SU-DHL-6 (cell line): ENCODE results near the gene RTN4.

Experiments
- H2AFZ ChIP-seq: fragments of 200-600 bp; sonication (generic); 2 replicates; pipeline ENCODE4 v1.6.1; 2014; ENCODE audit warnings: low read depth, mild to moderate bottlenecking, moderate library complexity, mixed read lengths, antibody characterized with exemption, low read length; ENCODE audit not compliant: severe bottlenecking
- H3F3A ChIP-seq: fragments of 200-600 bp; shearing (Covaris generic); 2 replicates; pipeline ENCODE4 v1.6.0; 2016; ENCODE audit warnings: antibody characterized with exemption, mild to moderate bottlenecking; ENCODE audit not compliant: insufficient read depth
- H3K27ac ChIP-seq: fragments of 200-600 bp; sonication (generic); 2 replicates; pipeline ENCODE4 v1.5.1; 2016; ENCODE audit warnings: low read depth, mild to moderate bottlenecking, low read length, moderate library complexity, mixed read lengths
- H3K27me3 ChIP-seq: fragments of 200-600 bp; sonication (generic), shearing (Covaris generic); 2 replicates; pipeline ENCODE4 v1.6.0; 2014; ENCODE audit warnings: mild to moderate bottlenecking, low read length
- H3K36me3 ChIP-seq: fragments of 200-600 bp; sonication (generic); 2 replicates; pipeline ENCODE4 v1.6.1; 2014; ENCODE audit warnings: mild to moderate bottlenecking, low read length, mixed read lengths
- H3K4me2 ChIP-seq: fragments of 300-600, 200-600 bp; shearing (Covaris generic), sonication (generic); 2 replicates; pipeline ENCODE4 v1.6.0; 2014; ENCODE audit warnings: low read length, low read depth, mild to moderate bottlenecking; ENCODE audit not compliant: poor library complexity, severe bottlenecking
- H3K4me3 ChIP-seq: fragments of 200-600 bp; sonication (generic); 2 replicates; pipeline ENCODE4 v1.5.1; 2014; ENCODE audit warnings: antibody characterized with exemption, low read length, mild to moderate bottlenecking, mixed read lengths; ENCODE audit not compliant: insufficient read depth, poor library complexity, severe bottlenecking
- H3K79me2 ChIP-seq: fragments of 200-600 bp; sonication (generic); 2 replicates; pipeline ENCODE4 v1.6.1; 2014; ENCODE audit warnings: mild to moderate bottlenecking, low read length, moderate library complexity; ENCODE audit not compliant: insufficient read depth
- H3K9ac ChIP-seq: fragments of 200-600 bp; sonication (generic); 2 replicates; pipeline ENCODE4 v1.7.0; 2014; ENCODE audit warnings: mild to moderate bottlenecking, low read length
- H3K9me2 ChIP-seq: fragments of 200-600 bp; sonication (generic); replicated peaks from 2 replicates; pipeline ENCODE4 v1.6.1; 2014; ENCODE audit warnings: low read length; ENCODE audit not compliant: insufficient read depth
- H3K9me3 ChIP-seq: fragments of 200-600 bp; sonication (generic); 2 replicates; pipeline ENCODE4 v1.6.1; 2014; ENCODE audit warnings: low read length, mixed read lengths; ENCODE audit not compliant: insufficient read depth
- H4K20me1 ChIP-seq: fragments of 200-600 bp; sonication (generic); 2 replicates; pipeline ENCODE4 v1.6.1; 2014; ENCODE audit warnings: low read depth, mild to moderate bottlenecking, antibody characterized with exemption, low read length, moderate library complexity, mixed read lengths
- CTCF ChIP-seq: fragments of 200-600 bp; sonication (generic); IDR thresholded peaks from one replicate; pipeline ENCODE4 v1.5.1; 2017; ENCODE audit warnings: antibody characterized with exemption, mild to moderate bottlenecking, low read length, moderate library complexity; ENCODE audit not compliant: insufficient read depth, poor library complexity, severe bottlenecking
- EZH2phosphoT487 ChIP-seq: fragments of 200-600 bp; sonication (generic), shearing (Covaris generic); conservative IDR thresholded peaks from 2 replicates; pipeline ENCODE4 v1.6.1; 2018; ENCODE audit warnings: mild to moderate bottlenecking, antibody characterized with exemption, low read length, moderate library complexity, mixed read lengths

RTN4 gene

DNA sequence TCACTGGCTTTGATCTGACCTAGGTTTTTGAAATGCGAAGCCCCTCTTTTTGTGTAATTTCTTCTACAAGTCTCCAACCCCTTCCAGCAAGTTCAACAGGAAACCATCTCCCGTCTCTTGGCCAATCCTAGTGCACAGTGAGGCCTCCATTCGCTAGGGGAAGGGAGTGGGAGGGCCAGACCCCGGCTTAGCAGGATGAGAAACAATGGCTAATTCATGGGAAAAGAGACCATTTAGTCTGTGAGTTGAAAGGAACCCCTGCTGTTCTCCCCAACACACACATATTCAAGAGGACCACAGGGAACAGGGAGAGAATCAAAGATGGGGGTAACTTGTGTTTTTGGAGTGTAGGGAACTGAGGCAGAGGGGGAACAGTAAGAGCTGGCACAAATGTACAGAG, 83.0 kb downstream of the RTN4 start:
- H3K9ac ChIP-seq: no peak overlapping the region
- H3K9me2 ChIP-seq: no peaks in the 10 kb centered on the region
- H3K9me3 ChIP-seq: no peaks in the 10 kb centered on the region
- no peaks in the 10 kb centered on the region for H3K79me2 ChIP-seq
- no peak for TF ChIP-seq CTCF
- H3K4me3 ChIP-seq: no peak overlapping the region
- no peak overlapping the region for H3K27ac ChIP-seq
- H2AFZ ChIP-seq: no peak overlapping the region
- H3K27me3 ChIP-seq: no peaks in the 10 kb centered on the region
- no peaks in the 10 kb centered on the region for H4K20me1 ChIP-seq
- H3K36me3 ChIP-seq: peaks cover 4% of the 10 kb centered on the region; the same call in 1 of the 2 replicates
- no peak overlapping the region for H3K4me2 ChIP-seq
- no peaks in the 10 kb centered on the region for H3F3A ChIP-seq

DNA sequence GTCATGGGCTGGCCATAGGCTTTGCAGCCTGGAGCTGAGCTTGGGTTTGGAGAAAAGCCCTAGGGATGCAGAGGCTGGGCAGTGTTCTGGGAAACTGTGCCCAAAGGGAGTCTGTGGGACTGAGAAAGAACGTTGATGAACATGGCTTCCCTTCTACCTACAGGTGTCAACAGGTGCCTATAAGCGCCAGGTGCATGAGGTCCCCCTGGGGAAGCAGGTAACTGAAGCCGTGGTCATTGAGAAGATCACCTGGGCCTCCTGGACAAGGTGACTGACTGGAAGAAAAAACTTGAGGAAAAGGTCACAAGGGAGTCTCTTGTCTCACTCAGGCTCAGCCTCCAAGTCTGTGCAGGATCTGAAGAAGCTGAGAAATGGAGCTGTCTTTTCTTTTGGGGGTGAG, 83.4 kb downstream of the RTN4 start:
- Histone ChIP-seq H3K27me3 (no peaks in the 10 kb centered on the region), H3K9me2 (no peaks in the 10 kb centered on the region), H3K4me2 (no peak overlapping the region), H3K79me2 (no peaks in the 10 kb centered on the region), H3K27ac (no peak overlapping the region), H2AFZ (no peak overlapping the region), H3K9me3 (no peaks in the 10 kb centered on the region), H3K4me3 (no peak overlapping the region), H3K9ac (no peak overlapping the region), H4K20me1 (no peaks in the 10 kb centered on the region), H3K36me3 (peaks cover 2% of the 10 kb centered on the region; the same call in 1 of the 2 replicates), H3F3A (no peaks in the 10 kb centered on the region)
- no peak for TF ChIP-seq CTCF
- no peak for TF ChIP-seq EZH2phosphoT487

- Histone ChIP-seq H3K9ac (no peak overlapping the region), H3K4me3 (no peak overlapping the region), H3K27me3 (no peaks in the 10 kb centered on the region), H3F3A (no peaks in the 10 kb centered on the region), H3K9me3 (no peaks in the 10 kb centered on the region), H3K4me2 (no peak overlapping the region), H3K27ac (no peak overlapping the region), H2AFZ (no peak overlapping the region), H4K20me1 (no peaks in the 10 kb centered on the region), H3K79me2 (no peaks in the 10 kb centered on the region), H3K9me2 (no peaks in the 10 kb centered on the region), H3K36me3 (peaks cover 2% of the 10 kb centered on the region; the same call in 1 of the 2 replicates)
- no peak for TF ChIP-seq EZH2phosphoT487
These were observed 84.0 kb downstream of the RTN4 start for GRCh38 chr2:54966165-54966832.

- Histone ChIP-seq H4K20me1 (no peaks in the 10 kb centered on the region), H3K9me3 (no peaks in the 10 kb centered on the region), H2AFZ (no peak overlapping the region), H3K27ac (no peak overlapping the region), H3K36me3 (peaks cover 1% of the 10 kb centered on the region; the same call in 1 of the 2 replicates), H3K27me3 (no peaks in the 10 kb centered on the region), H3K4me2 (no peak overlapping the region), H3K4me3 (no peak overlapping the region), H3K79me2 (no peaks in the 10 kb centered on the region), H3F3A (no peaks in the 10 kb centered on the region), H3K9me2 (no peaks in the 10 kb centered on the region), H3K9ac (no peak overlapping the region)
- TF ChIP-seq EZH2phosphoT487 (no peak), CTCF (no peak)
These were observed 84.8 kb downstream of the RTN4 start for GRCh38 chr2:54965425-54965824.
